NCI-H774 (cell line): Measurements from ENCODE around the gene EEA1.

ENCODE experiments used
- DNase-seq: peaks from one replicate; lab custom pipeline; 2025; lab: John Stamatoyannopoulos, UW

Gene EEA1

GRCh38 chr12:92938018-92938417, 8.9 kb upstream of the EEA1 start:
- DNase-seq = no peak

GRCh38 chr12:92933606-92934005, 4.5 kb upstream of the EEA1 start:
- DNase-seq = no peak

- no peak for DNase-seq
Measured at GRCh38 chr12:92930421-92930820, 1.3 kb upstream of the EEA1 start.

- DNase-seq = no peak
Measured at GRCh38 chr12:92929983-92930382, 888 bp upstream of the EEA1 start.

GRCh38 chr12:92928421-92928961, 604 bp downstream of the EEA1 start:
- DNase-seq = no peak

- no peak for DNase-seq
Measured at GRCh38 chr12:92927436-92928281, 1.4 kb downstream of the EEA1 start.

- no peak for DNase-seq
Measured at GRCh38 chr12:92927055-92927435, 2.0 kb downstream of the EEA1 start.

GRCh38 chr12:92926549-92926948, 2.5 kb downstream of the EEA1 start:
- no peak for DNase-seq

GRCh38 chr12:92921877-92922276, 7.2 kb downstream of the EEA1 start:
- DNase-seq = no peak

GRCh38 chr12:92915365-92915764, 13.7 kb downstream of the EEA1 start:
- DNase-seq = no peak

GRCh38 chr12:92914170-92914569, 14.9 kb downstream of the EEA1 start:
- DNase-seq = no peak

GRCh38 chr12:92912672-92913071, 16.4 kb downstream of the EEA1 start:
- no peak for DNase-seq

GRCh38 chr12:92912052-92912451, 17.0 kb downstream of the EEA1 start:
- no peak for DNase-seq

GRCh38 chr12:92911339-92911738, 17.8 kb downstream of the EEA1 start:
- DNase-seq = no peak

- no peak for DNase-seq
Measured at GRCh38 chr12:92908108-92908507, 21.0 kb downstream of the EEA1 start.

- no peak for DNase-seq
Measured at GRCh38 chr12:92905811-92906554, 23.1 kb downstream of the EEA1 start.

GRCh38 chr12:92905258-92905810, 23.8 kb downstream of the EEA1 start:
- no peak for DNase-seq

GRCh38 chr12:92900941-92901340, 28.2 kb downstream of the EEA1 start:
- DNase-seq = no peak

GRCh38 chr12:92899386-92900001, 29.6 kb downstream of the EEA1 start:
- DNase-seq = no peak

GRCh38 chr12:92898755-92899154, 30.3 kb downstream of the EEA1 start:
- DNase-seq = no peak

- no peak for DNase-seq
Measured at GRCh38 chr12:92897844-92898243, 31.3 kb downstream of the EEA1 start.

- DNase-seq = no peak
Measured at GRCh38 chr12:92890601-92891106, 38.4 kb downstream of the EEA1 start.
